ENCODE results near the gene JPT2.
A peak's percentile ranks its signal among the peaks of the same experiment; 100 is the strongest.

The JPT2 gene, protein sequence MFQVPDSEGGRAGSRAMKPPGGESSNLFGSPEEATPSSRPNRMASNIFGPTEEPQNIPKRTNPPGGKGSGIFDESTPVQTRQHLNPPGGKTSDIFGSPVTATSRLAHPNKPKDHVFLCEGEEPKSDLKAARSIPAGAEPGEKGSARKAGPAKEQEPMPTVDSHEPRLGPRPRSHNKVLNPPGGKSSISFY

DNA sequence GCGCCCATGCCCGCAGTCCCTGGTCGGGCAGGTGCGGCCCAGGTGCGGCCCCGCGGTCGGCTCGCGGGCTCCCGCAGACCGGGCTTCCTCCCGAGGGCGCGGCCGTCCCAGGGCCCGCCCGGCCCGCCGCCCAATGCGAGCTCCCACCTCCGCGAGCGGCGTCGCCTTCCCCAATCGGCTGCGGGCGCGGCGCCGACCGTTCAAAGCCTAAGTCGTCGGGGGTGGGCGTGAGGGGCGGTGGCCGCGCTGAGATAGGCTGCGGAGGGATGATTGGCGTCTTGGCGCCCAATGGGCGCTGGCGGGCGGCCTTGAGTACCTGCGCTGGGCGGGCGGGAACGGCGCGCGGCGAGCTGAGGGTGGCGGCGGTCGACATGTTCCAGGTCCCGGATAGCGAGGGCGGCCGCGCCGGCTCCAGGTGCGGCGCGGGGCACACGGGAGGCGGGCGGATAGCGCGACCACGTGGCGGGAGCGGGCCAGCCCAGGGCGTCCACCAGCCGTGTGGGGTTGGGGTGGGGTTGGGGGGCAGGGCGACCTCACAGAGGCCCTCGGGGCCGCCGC is at the start of gene JPT2:
JPT2 (plus strand) TSS at position 338 of the 558 bp plus-strand sequence; CDS start at position 372, 34 bp downstream.
- DNase-seq (ENCODE audit: low read depth, low spot score): peak; percentile 100

- no peak for DNase-seq (ENCODE audit: low read depth, low spot score)
Observed at GRCh38 chr16:1630450-1631213, 47.4 kb upstream of the JPT2 start.

- DNase-seq (ENCODE audit: low read depth, low spot score): no peak
Observed at GRCh38 chr16:1631230-1631629, 46.8 kb upstream of the JPT2 start.

DNA sequence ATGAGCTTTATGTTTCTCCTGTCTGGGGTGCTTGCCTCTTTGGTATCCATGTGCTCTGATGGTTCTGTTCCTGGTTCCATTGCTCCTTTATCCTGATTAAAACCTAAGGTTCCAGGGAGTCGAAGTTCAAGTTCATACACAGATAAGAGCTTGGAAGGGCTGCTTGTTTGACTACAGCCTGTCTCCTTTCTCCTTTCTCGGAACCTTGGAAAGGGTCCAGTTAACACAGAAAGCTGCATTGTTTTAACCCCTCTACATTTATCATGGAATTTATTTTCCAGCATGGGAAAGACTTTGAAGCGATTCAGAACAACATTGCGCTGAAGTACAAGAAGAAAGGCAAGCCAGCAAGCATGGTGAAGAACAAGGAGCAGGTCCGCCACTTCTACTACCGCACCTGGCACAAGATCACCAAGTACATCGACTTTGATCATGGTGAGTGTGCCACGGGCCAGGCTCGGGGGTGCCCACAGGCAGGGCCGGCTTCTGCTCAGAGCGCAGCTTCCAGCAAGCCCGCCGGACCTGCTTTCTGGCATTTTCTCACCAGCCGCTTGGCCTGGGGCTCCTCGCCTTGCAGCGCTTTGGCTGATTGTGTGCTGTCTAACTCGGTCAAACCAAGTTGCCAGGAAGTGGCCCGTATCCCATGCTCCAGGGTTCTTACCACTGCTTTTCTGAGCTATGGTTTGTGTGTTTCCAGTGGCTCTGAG is 46.0 kb upstream of the JPT2 start:
- no peak for DNase-seq (ENCODE audit: low read depth, low spot score)

- no peak for DNase-seq (ENCODE audit: low read depth, low spot score)
Observed at GRCh38 chr16:1632638-1632970, 45.5 kb upstream of the JPT2 start.

DNA sequence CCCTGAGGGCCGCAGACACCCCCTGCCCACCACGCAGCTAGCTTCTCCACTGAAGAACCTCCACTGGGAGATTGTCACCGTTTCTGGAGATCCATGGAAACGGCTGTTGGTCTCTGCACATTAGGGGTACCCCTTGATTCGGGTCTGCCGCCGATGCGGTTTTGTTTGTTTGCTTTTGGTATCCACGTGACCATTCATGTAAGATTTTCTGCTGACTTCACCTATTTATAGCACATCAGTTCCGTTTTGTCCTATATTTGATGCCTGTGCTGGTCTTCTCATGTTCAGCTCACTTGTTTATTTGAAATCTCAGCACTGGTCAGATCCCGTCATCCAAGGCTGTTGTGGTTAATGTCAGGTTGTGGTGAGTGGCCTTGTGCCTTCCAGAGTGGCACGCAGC is 44.8 kb upstream of the JPT2 start:
- DNase-seq (ENCODE audit: low read depth, low spot score): no peak

DNA sequence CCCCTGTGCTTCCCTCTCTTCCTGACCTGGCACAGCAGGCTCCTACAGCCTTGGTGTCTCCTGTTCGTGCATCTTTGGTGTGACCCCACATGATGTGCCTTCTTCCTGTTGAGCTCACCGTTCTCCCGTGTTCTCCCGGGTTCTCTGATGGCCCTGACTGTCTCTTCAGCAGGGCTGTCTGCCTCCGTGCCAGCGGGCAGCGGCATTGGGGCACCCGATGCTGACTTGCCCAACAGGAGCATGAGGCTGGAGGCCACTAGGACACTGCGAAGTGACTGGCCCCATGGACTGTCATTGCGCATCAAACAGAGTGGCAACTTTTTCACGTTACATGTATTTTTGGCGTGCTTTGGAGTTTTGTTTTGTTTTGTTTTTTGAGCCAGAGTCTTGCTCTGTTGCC is 43.5 kb upstream of the JPT2 start:
- no peak for DNase-seq (ENCODE audit: low read depth, low spot score)

DNA sequence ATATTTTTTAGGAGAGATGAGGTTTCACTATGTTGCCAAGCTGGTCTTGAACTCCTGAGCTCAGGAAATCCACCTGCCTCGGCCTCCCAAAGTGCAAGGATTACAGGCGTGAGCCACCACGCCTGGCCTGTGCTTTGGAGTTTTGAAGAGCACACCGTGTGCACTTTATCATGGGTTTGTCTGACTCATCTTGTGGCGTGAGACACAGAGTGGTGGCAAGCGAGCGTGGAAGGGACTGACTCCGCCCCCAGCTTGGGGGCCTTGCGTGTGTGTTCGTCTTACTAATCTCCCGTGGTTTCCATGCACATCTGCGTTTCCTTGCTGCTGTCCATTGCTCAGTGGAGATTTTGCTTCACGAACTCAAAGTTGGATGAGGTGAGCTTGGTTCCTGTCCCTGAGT is 43.0 kb upstream of the JPT2 start:
- DNase-seq (ENCODE audit: low read depth, low spot score): no peak

GRCh38 chr16:1637526-1637925 is 40.6 kb upstream of the JPT2 start:
- no peak for DNase-seq (ENCODE audit: low read depth, low spot score)

GRCh38 chr16:1638757-1639156 is 39.3 kb upstream of the JPT2 start:
- DNase-seq (ENCODE audit: low read depth, low spot score): no peak

DNA sequence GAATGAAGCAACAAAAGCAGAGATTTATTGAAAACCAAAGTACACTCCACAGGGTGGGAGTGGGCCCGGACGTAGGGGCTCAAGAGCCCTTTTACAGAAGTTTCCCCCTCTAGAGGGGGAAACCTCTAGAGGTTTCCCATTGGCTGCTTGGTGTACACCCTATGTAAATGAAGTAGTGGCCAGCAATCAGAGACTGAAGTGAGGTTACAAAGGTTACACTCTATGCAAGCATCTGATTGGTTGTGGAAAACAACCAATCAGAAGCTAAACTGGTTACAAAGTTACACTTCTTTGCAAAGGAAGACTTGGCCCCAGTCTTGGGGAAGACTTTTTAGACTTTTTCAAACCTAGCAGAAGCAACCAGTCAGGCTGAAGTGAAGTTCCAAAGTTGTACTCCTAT is 38.8 kb upstream of the JPT2 start:
- no peak for DNase-seq (ENCODE audit: low read depth, low spot score)

DNA sequence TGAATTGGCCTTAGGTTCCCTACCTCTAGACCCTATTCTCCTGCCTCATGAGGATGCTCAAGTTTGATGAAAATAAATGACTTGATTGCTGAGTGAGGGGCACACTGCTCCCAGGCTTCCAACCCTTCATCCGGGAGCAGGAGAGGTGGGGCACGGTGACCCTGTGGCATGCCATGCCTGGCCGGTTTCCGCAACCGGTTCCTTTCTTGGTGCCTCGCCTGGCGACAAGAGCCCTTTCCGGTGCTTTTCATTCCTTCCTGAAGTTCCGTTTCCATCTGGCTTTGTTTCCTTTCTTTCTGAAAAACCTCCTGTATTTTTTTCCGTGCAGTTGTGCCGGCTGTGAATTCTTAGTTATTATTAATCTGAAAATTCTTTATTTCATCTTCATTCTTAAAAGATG is 38.2 kb upstream of the JPT2 start:
- DNase-seq (ENCODE audit: low read depth, low spot score): no peak

- DNase-seq (ENCODE audit: low read depth, low spot score): peak; percentile 56
Observed at GRCh38 chr16:1640261-1640941, 37.7 kb upstream of the JPT2 start.

DNA sequence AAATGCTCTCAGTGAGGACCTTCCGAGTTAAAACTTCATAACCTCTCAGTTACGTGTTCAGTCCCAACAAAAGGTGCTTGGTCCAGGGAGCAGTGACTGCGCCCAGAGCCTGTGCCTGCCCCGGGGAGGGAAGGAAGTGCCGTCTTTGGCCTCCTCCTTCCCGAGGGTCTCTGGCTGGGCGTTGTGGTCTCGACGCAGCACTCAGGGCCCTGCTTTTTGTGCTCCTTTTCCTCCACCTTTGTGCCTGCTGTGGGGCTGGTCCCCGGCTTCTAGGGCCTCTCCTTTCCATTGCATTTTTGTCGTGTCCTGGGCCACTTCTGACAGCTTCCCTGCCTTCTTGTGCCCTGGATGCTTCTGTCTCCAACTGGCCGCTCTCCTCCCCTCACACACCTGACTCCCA is 36.8 kb upstream of the JPT2 start:
- DNase-seq (ENCODE audit: low read depth, low spot score): no peak

DNA sequence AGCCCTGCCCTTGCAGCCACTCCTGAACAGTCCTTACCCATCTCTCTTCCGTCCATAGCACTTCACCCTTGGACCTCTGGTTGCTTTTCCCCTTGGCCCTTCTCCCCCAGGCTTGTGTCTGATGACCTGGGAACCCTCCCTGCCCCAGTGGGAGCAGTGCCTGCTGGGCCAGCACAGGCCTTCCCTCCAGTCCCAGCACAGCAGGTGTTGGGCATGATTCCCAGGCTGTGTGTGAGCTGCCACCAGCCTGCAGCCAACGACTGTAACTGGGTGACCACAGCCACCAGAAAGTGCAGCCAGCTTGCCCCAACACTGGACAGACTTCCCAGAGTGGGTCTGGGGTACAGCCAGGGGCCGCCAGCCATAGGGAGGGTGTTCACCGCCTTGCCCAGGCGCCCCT is 35.9 kb upstream of the JPT2 start:
- peak; percentile 32 for DNase-seq (ENCODE audit: low read depth, low spot score)

DNA sequence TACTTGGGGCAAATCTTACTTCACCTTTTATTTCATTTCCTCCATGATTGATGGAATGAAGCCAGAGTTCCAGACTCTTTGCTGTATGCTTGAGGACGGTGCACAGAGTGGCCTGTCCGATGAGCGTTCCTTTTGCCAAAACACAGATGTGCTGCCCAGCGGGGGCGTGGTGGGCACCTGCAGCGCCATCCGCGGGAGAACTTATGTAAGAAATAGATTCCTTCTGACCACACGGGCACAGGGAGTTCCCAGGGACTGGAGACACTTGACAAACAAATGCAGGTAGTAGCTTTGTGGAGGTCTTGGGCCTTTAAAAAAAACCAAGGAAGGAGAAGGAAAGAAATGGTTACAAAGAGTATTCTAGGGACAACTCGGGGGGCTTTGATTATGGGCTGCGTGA is 35.3 kb upstream of the JPT2 start:
- DNase-seq (ENCODE audit: low read depth, low spot score): no peak

DNA sequence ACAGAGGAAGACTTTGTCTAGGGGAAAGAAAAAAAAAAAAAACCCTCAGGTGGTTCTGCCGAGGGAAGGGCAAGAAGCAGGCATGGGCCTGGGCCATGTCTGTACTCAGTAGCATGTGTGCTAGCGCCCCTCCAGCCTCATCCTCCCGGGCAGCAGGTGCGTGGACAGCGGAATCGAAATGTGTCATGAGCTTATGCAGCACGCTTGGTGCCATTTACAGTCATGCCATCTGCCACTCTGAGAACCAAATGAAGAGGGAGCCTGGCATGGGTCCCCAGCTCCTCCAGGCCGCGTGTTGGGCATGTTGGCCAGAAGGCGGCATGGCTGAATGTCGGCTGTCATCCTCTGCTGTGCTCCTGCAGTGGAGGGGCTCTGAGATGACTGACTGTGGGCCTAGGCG is 34.6 kb upstream of the JPT2 start:
- no peak for DNase-seq (ENCODE audit: low read depth, low spot score)

GRCh38 chr16:1645914-1646525 is 32.1 kb upstream of the JPT2 start:
- DNase-seq (ENCODE audit: low read depth, low spot score): peak; percentile 22

- DNase-seq (ENCODE audit: low read depth, low spot score): no peak
Observed at GRCh38 chr16:1647856-1648255, 30.2 kb upstream of the JPT2 start.

DNA sequence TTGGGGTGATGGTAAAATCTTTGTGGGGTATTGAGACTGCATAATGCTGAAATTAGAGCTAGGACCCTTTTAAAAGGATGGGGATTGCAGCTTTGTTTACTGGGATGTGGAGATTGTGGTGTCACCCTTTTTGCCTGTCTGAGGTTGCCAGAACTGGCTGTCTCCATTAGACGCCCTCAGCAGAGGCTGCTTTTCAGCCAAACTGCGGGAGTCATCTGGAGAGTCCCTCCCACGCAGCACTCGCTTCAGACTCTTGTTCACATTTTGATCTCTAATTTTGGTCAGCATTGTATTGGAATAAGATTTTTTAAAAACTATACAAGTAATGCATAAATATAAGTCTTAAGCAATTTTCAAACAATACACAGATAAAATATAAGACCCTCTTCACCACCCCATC is 27.9 kb upstream of the JPT2 start:
- DNase-seq (ENCODE audit: low read depth, low spot score): no peak

DNA sequence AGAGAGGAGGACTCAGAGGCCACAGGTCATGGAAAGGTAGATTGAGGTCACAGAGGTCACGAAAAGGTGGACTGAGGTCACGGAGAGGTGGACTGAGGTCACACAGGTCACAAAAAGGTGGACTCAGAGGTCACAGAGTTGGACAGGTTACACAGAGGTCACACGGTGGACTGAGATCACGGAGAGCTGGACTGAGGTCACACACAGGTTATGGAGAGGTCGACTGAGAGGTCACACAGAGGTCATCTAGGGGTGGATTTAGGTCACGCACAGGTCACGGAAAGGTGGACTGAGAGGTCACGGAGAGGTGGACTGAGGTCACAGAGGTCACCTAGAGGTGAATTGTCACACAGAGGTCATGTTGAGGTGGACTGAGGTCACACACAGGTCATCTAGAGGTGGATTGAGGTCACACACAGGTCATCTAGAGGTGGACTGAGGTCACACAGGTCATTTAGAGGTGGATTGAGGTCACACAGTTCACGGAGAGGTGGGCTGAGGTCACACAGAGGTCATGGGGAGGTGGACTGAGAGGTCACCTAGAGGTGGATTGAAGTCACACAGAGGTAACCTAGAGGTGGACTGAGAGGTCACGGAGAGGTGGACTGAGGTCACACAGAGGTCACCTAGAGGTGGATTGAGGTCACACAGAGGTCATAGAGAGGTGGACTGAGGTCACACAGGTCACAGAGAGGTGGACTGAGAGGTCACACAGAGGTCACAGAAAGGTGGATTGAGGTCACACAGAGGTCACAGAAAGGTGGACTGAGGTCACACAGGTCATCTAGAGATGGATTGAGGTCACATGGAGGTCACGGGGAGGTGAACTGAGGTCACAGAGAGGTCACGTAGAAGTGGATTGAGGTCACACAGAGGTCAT is 26.7 kb upstream of the JPT2 start:
- DNase-seq (ENCODE audit: low read depth, low spot score): peak; percentile 16

Measured in astrocyte of the hippocampus (primary cell).